ENCODE results near the gene TMEM51.
"Not testable (repeated sequence)": the region's sequence is repeated elsewhere in the genome, so short reads cannot be mapped to it uniquely, and the experiment has no call there.

Gene TMEM51

GRCh38 chr1:15167386-15167785 is 13.8 kb downstream of the TMEM51 start:
- H4K20me1 ChIP-seq, result peaks cover 0 to 96% (median 0%) of the 10 kb centered on the region in 11 experiments; a peak in 6 of 22 replicates
- peak overlapping the region in 1 of 11 experiments; percentile 45; a peak in 1 of 22 replicates for H3K4me2 ChIP-seq
- TF ChIP-seq Cebpa-rat (IDR thresholded peaks at IDR 0.05), result no peak
- 0 out of 22 replicates have a peak, but pooled peaks cover 0 to 4% (median 0%) of the 10 kb centered on the region in 11 experiments for H3K36me3 ChIP-seq
- no peak overlapping the region for H3K27ac ChIP-seq
- no peaks in the 10 kb centered on the region for H3K27me3 ChIP-seq
- no peak overlapping the region for H3K9ac ChIP-seq
- no peak overlapping the region for H3K4me3 ChIP-seq
- H3K4me1 ChIP-seq, result peaks cover 12 to 45% (median 19%) of the 10 kb centered on the region in 10 experiments; a peak in 18 of 20 replicates
- no peaks in the 10 kb centered on the region for H3K9me3 ChIP-seq (replicated peaks in 1 of 11)

- no peak overlapping the region for H3K9ac ChIP-seq
- H3K36me3 ChIP-seq, result 0 out of 22 replicates have a peak, but pooled peaks cover 0 to 4% (median 0%) of the 10 kb centered on the region in 11 experiments
- H3K27ac ChIP-seq, result no peak overlapping the region
- H4K20me1 ChIP-seq, result peaks cover 0 to 96% (median 0%) of the 10 kb centered on the region in 11 experiments; a peak in 5 of 22 replicates
- no peaks in the 10 kb centered on the region for H3K27me3 ChIP-seq
- peaks cover 8 to 40% (median 16%) of the 10 kb centered on the region in 10 experiments; a peak in 17 of 20 replicates for H3K4me1 ChIP-seq
- no peak for TF ChIP-seq Cebpa-rat (IDR thresholded peaks at IDR 0.05)
- H3K4me3 ChIP-seq, result no peak overlapping the region
- H3K9me3 ChIP-seq (replicated peaks in 1 of 11), result no peaks in the 10 kb centered on the region
- H3K4me2 ChIP-seq, result peak overlapping the region in 5 of 11 experiments; percentile 2 to 45 (median 20); a peak in 6 of 22 replicates
These were observed 14.9 kb downstream of the TMEM51 start for GRCh38 chr1:15168479-15168878.

DNA sequence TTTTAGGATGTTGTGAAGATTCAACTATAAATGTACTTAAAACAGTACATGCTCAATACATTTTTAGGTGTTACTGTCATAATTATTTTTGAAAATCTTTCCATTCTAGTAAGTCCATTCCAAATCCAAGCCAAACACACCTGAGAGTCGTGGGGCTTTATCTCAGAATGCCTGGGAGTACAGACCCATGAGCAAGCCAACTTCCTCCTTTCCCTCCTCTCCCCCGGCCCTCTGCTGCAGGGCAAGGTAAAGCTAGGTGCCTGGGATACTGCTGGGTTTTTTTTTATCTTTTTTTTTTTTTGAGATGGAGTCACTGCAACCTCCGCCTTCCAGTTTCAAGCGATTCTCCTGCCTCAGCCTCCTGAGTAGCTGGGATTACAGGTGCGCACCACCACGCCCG is 16.5 kb downstream of the TMEM51 start:
- Histone ChIP-seq H3K4me3 (no peak overlapping the region), H3K36me3 (0 out of 22 replicates have a peak, but pooled peaks cover 0 to 14% (median 0%) of the 10 kb centered on the region in 11 experiments), H3K9me3 (replicated peaks in 1 of 11) (no peaks in the 10 kb centered on the region), H3K27me3 (no peaks in the 10 kb centered on the region), H4K20me1 (peaks cover 0 to 97% (median 0%) of the 10 kb centered on the region in 11 experiments; a peak in 5 of 22 replicates), H3K27ac (no peak overlapping the region), H3K4me1 (peaks cover 8 to 40% (median 17%) of the 10 kb centered on the region in 10 experiments; a peak in 17 of 20 replicates), H3K4me2 (no peak overlapping the region), H3K9ac (no peak overlapping the region)
- TF ChIP-seq Cebpa-rat (IDR thresholded peaks at IDR 0.05), result no peak

DNA sequence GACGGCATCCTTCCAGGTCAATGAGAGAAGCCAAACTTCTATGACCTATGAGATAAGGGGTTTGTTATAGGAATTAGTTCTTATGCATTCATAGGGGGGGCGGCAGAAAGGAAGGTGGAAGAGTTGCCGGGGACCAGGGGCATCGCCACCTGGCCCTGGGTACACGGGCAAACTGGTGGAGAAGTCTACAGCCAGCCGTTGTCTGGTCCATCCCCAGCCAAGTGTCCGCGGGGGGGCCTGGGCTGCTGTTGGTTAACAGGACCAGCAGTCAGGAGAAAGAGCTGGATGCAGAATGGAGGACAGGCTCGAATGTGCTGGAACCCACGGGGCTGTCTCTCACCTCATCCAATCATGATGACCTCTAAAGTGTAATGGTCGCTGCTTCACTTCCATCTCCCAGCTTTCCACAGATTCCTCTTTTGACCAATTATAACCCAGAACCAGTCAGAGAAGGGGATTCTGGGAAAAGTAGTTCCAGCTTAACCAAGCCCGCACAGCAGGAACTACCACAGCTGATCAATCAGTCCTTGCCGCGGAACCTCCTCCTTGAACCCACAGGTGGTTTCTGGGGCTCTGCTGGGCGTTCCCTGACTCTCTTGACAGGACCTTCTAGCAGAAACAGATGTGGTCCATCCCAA is 17.8 kb downstream of the TMEM51 start:
- Histone ChIP-seq H3K36me3 (0 out of 22 replicates have a peak, but pooled peaks cover 0 to 14% (median 0%) of the 10 kb centered on the region in 11 experiments), H3K9ac (no peak overlapping the region), H3K4me1 (peaks cover 8 to 44% (median 17%) of the 10 kb centered on the region in 10 experiments; a peak in 17 of 20 replicates), H3K9me3 (replicated peaks in 1 of 11) (no peaks in the 10 kb centered on the region), H4K20me1 (peaks cover 0 to 97% (median 0%) of the 10 kb centered on the region in 11 experiments; a peak in 5 of 22 replicates), H3K4me3 (no peak overlapping the region), H3K27me3 (no peaks in the 10 kb centered on the region), H3K27ac (no peak overlapping the region), H3K4me2 (peak overlapping the region in 6 of 11 experiments; percentile 30 to 71 (median 40); a peak in 9 of 22 replicates)
- TF ChIP-seq Cebpa-rat (IDR thresholded peaks at IDR 0.05), result no peak

GRCh38 chr1:15172405-15173259 is 19.1 kb downstream of the TMEM51 start:
- Histone ChIP-seq H3K27me3 (no peaks in the 10 kb centered on the region), H3K27ac (no peak overlapping the region), H3K4me3 (no peak overlapping the region), H3K9me3 (replicated peaks in 1 of 11) (no peaks in the 10 kb centered on the region), H3K4me2 (peak overlapping the region; percentile 5 to 71 (median 38); a peak in 17 of 22 replicates), H3K4me1 (peaks cover 8 to 52% (median 17%) of the 10 kb centered on the region in 10 experiments; a peak in 17 of 20 replicates), H3K36me3 (0 out of 22 replicates have a peak, but pooled peaks cover 0 to 14% (median 0%) of the 10 kb centered on the region in 11 experiments), H3K9ac (no peak overlapping the region; a peak in 1 of 22 replicates), H4K20me1 (peaks cover 0 to 97% (median 0%) of the 10 kb centered on the region in 11 experiments; a peak in 5 of 22 replicates)
- no peak for TF ChIP-seq Cebpa-rat (IDR thresholded peaks at IDR 0.05)

DNA sequence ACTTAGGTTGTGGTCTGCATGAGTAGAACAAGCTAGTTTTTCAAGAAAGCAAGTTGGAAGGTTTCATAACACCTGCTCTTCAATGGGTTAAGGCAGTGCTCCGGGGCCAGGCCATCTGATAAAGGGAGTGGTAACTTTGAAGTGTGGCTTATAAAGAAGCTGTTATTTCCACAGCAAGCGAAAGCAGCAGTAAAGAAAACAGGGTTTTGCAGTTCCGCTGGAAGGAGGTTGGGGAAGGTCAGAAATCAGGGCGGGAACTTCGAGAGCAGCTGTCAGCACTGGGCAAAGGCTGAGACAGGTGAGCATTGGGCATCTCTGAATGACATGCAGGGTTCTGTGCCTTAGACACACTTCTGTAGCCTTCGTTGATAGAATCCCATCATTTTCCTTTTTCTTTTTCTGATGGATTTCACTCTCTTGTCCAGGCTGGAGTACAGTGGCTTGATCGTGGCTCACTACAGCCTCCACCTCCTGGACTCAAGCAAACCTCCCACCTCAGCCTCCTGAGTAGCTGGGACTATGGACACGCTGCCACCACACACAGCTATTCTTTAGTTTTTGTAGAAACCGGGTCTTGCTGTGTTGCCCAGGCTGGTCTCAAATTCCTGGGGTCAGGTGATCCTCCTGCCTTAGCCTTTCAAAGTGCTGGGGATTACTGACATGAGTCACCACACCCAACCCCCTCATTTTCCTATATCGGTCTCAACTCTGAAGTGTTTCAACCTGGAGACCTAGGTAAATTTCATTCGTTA is 20.5 kb downstream of the TMEM51 start:
- Histone ChIP-seq H3K4me1 (peaks cover 8 to 52% (median 17%) of the 10 kb centered on the region in 10 experiments; a peak in 17 of 20 replicates), H4K20me1 (peaks cover 0 to 97% (median 0%) of the 10 kb centered on the region in 11 experiments; a peak in 4 of 22 replicates), H3K4me2 (no peak overlapping the region; a peak in 1 of 22 replicates), H3K4me3 (no peak overlapping the region), H3K9me3 (replicated peaks in 1 of 11) (no peaks in the 10 kb centered on the region), H3K9ac (no peak overlapping the region), H3K36me3 (0 out of 22 replicates have a peak, but pooled peaks cover 0 to 14% (median 0%) of the 10 kb centered on the region in 11 experiments), H3K27ac (no peak overlapping the region), H3K27me3 (no peaks in the 10 kb centered on the region)
- TF ChIP-seq Cebpa-rat (IDR thresholded peaks at IDR 0.05), result no peak

- H3K27me3 ChIP-seq, result no peaks in the 10 kb centered on the region
- no peak overlapping the region for H3K4me3 ChIP-seq
- 0 out of 22 replicates have a peak, but pooled peaks cover 0 to 14% (median 0%) of the 10 kb centered on the region in 11 experiments for H3K36me3 ChIP-seq
- no peaks in the 10 kb centered on the region for H3K9me3 ChIP-seq (replicated peaks in 1 of 11)
- peaks cover 0 to 97% (median 0%) of the 10 kb centered on the region in 11 experiments; a peak in 5 of 22 replicates for H4K20me1 ChIP-seq
- no peak for TF ChIP-seq Cebpa-rat (IDR thresholded peaks at IDR 0.05)
- 0 out of 22 replicates have a peak overlapping the region, but pooled peaks of 1 of the 11 experiments have one; percentile 12 for H3K4me2 ChIP-seq
- no peak overlapping the region for H3K9ac ChIP-seq
- peaks cover 8 to 55% (median 18%) of the 10 kb centered on the region in 10 experiments; a peak in 17 of 20 replicates for H3K4me1 ChIP-seq
- no peak overlapping the region for H3K27ac ChIP-seq
These were observed 21.1 kb downstream of the TMEM51 start for GRCh38 chr1:15174615-15174983.

GRCh38 chr1:15175324-15176094 is 22.0 kb downstream of the TMEM51 start:
- H3K9ac ChIP-seq; H3K4me3 ChIP-seq; H3K9me3 ChIP-seq (replicated peaks in 1 of 11); H3K27ac ChIP-seq; H3K27me3 ChIP-seq: not testable (repeated sequence)
- Histone ChIP-seq H3K36me3 (0 out of 22 replicates have a peak, but pooled peaks cover 0 to 14% (median 0%) of the 10 kb centered on the region in 11 experiments), H4K20me1 (peaks cover 0 to 97% (median 0%) of the 10 kb centered on the region in 11 experiments; a peak in 7 of 22 replicates), H3K4me2 (0 out of 22 replicates have a peak overlapping the region, but pooled peaks of 1 of the 11 experiments have one; percentile 9), H3K4me1 (peaks cover 8 to 61% (median 18%) of the 10 kb centered on the region in 10 experiments; a peak in 17 of 20 replicates)
